GM12878 (cell line): ENCODE results near the gene CCDC138. TPM values are rescaled to one million over a fixed set of nuclear protein-coding genes. Genes with fewer than 3 reads are reported as not detected.

Experiments used
- ATAC-seq: fragments of 200-7000 bp; cut with Tn5 transposase; 3 replicates; pipeline ENCODE4 v1.9.1; 2020; ENCODE audit warnings: mild to moderate bottlenecking, moderate library complexity
- BruUV-seq: library from RNA; stranded (reverse); fragments of 400-500 nt; replicated peaks from 2 replicates; lab custom pipeline; 2021; lab: Mats Ljungman, UMichigan
- CTCF ChIA-PET: fragments of 300-600 bp; sonication (Branson Sonifier 250); formaldehyde crosslinking; extraction: SDS; loops from one replicate; lab custom pipeline; 2021; ENCODE audit warnings: inconsistent platforms; lab: Yijun Ruan, JAX
- POLR2A ChIA-PET: fragments of 350-600 bp; formaldehyde crosslinking; extraction: SDS; loops from one replicate; lab custom pipeline; 2021; ENCODE audit warnings: inconsistent platforms; lab: Charles Lee
- RAD21 ChIA-PET: fragments of 300-600 bp; sonication (Branson Sonifier 250); formaldehyde crosslinking; loops from one replicate; lab custom pipeline; 2023; ENCODE audit warnings: antibody characterized with exemption; ENCODE audit not compliant: unreplicated experiment; lab: Charles Lee
- SMC1A ChIA-PET: fragments of 300-600 bp; sonication (Branson Sonifier 250); formaldehyde crosslinking; loops from one replicate; lab custom pipeline; 2023; ENCODE audit not compliant: unreplicated experiment, uncharacterized antibody; lab: Charles Lee
- DNase-seq: peaks from one replicate; pipeline ENCODE4 v3.0.0-alpha.2; 2011; ENCODE audit warnings: low read depth, low spot score
- FAIRE-seq: peaks from 3 replicates; lab custom pipeline; 2011; peaks lifted over from hg19 to GRCh38; lab: Jason Lieb, UNC
- H2AFZ ChIP-seq: 2 replicates; pipeline ENCODE4 v1.6.0; 2011; ENCODE audit warnings: low read depth, low read length, control low read depth; ENCODE audit not compliant: control insufficient read depth
- H3K27ac ChIP-seq: 2 replicates; pipeline ENCODE4 v1.5.1; 2011; ENCODE audit warnings: control low read depth; ENCODE audit not compliant: control insufficient read depth, insufficient read depth
- H3K27me3 ChIP-seq, 2 experiments: replicated peaks in 1 of 2; 2 replicates each; pipeline versions ENCODE4 v1.6.0 to v1.6.1; 2011; ENCODE audit warnings: low read length in 1 of 2; ENCODE audit not compliant: control insufficient read depth in 2 of 2, insufficient read depth in 2 of 2
- H3K36me3 ChIP-seq, 2 experiments: 2 replicates each; pipeline ENCODE4 v1.5.1; 2011; ENCODE audit warnings: low read length in 1 of 2; ENCODE audit not compliant: control insufficient read depth in 2 of 2, insufficient read depth in 2 of 2
- H3K4me1 ChIP-seq: 2 replicates; pipeline ENCODE4 v1.6.1; 2011; ENCODE audit warnings: mild to moderate bottlenecking, low read length, moderate library complexity, mixed read lengths; ENCODE audit not compliant: control insufficient read depth, insufficient read depth
- H3K4me2 ChIP-seq: 2 replicates; pipeline ENCODE4 v1.6.0; 2011; ENCODE audit warnings: control low read depth; ENCODE audit not compliant: control insufficient read depth, insufficient read depth
- H3K4me3 ChIP-seq: fragments of 200-600 bp; sonication (generic); 2 replicates; pipeline ENCODE4 v1.5.1; 2016
- H3K79me2 ChIP-seq: 2 replicates; pipeline ENCODE4 v1.6.0; 2011; ENCODE audit warnings: low read length; ENCODE audit not compliant: control insufficient read depth, insufficient read depth
- H3K9ac ChIP-seq: 2 replicates; pipeline ENCODE4 v1.8.0; 2011; ENCODE audit warnings: low read length, control low read depth, mixed read lengths; ENCODE audit not compliant: control insufficient read depth, insufficient read depth
- H3K9me3 ChIP-seq: replicated peaks from 3 replicates; pipeline ENCODE4 v1.5.1; 2011; ENCODE audit warnings: mild to moderate bottlenecking, low read length; ENCODE audit not compliant: control insufficient read depth, insufficient read depth
- H4K20me1 ChIP-seq: 2 replicates; pipeline ENCODE4 v1.6.0; 2011; ENCODE audit not compliant: control insufficient read depth, insufficient read depth
- BMI1 ChIP-seq: fragments of 450-650 bp; IDR thresholded peaks from 2 replicates; pipeline ENCODE4 v1.6.1; 2016; ENCODE audit warnings: mild to moderate bottlenecking, moderate library complexity, borderline replicate concordance
- BRCA1 ChIP-seq: IDR thresholded peaks from 2 replicates; pipeline ENCODE4 v1.6.1; 2011; ENCODE audit warnings: low read depth, low read length, improper control_type of control experiment
- DPF2 ChIP-seq: fragments of 450-650 bp; IDR thresholded peaks from 2 replicates; pipeline ENCODE4 v1.6.1; 2017; ENCODE audit warnings: mild to moderate bottlenecking
- PAX8 ChIP-seq: fragments of 450-650 bp; IDR thresholded peaks from 2 replicates; pipeline ENCODE4 v1.6.1; 2017; ENCODE audit warnings: mild to moderate bottlenecking, moderate library complexity
- SMAD1 ChIP-seq: fragments of 450-650 bp; IDR thresholded peaks from 2 replicates; pipeline ENCODE4 v1.6.1; 2018; ENCODE audit warnings: mild to moderate bottlenecking, low read depth; ENCODE audit not compliant: partially characterized antibody
- YY1 ChIP-seq: IDR thresholded peaks from 2 replicates; pipeline ENCODE4 v1.6.1; 2011; ENCODE audit warnings: low read depth, mild to moderate bottlenecking, low read length
- ZBED1 ChIP-seq: IDR thresholded peaks from 2 replicates; pipeline ENCODE4 v1.6.1; 2016; ENCODE audit warnings: borderline replicate concordance
- WGBS: methylation state at CpG from one replicate; pipeline ENCODE4 v1.1.6; 2016; ENCODE audit warnings: low lambda C conversion rate; ENCODE audit not compliant: insufficient replicate concordance, insufficient coverage; ENCODE audit errors: missing lambda C conversion rate; 5-methylcytosine and 5-hydroxymethylcytosine counted together
- in situ Hi-C: fragments of 300-500 bp; cut with MboI; formaldehyde crosslinking; loops from 9 replicates; pipeline ENCODE4 v1.14.3; 2018; ENCODE audit warnings: mixed read lengths
- intact Hi-C: fragments of 100-400 bp; cut with micrococcal nuclease; formaldehyde crosslinking; loops from one replicate; pipeline ENCODE4 v1.14.2; 2022; ENCODE audit not compliant: unreplicated experiment
- polyA plus RNA-seq, 11 experiments: library from polyadenylated mRNA; depleted of rRNA in 4 of 11; unstranded in 6 of 11; stranded (reverse) in 5 of 11; fragments of >200 nt; fragmentation: Nextera tagmentation in 4 of 11; fragmentation: Illumina TruSeq in 1 of 11; extraction: Ambion mirVana in 4 of 11; extraction: Trizol in 1 of 11; gene quantifications; 1 replicate in 1 of 11; 2 replicates in 10 of 11; pipeline versions ENCODE4 v1.2.1 to v1.2.3, GENCODE V29; 2011 to 2016; ENCODE audit warnings: inconsistent platforms in 2 of 11, missing spikeins in 2 of 11, low read depth in 1 of 11
- total RNA-seq, 4 experiments: library from RNA; depleted of rRNA in 3 of 4; stranded (reverse); fragments of >200 nt in 3 of 4; fragmentation: Illumina TruSeq in 1 of 4; extraction: Trizol in 1 of 4; gene quantifications; 2 replicates each; pipeline versions ENCODE4 v1.2.1 to v1.2.3, GENCODE V29; 2013 to 2021
- TF ChIP-seq, protein P1 (sequence below): fragments of 450-650 bp; IDR thresholded peaks from 2 replicates; pipeline ENCODE4 v1.6.1; 2018; ENCODE audit warnings: borderline replicate concordance, mild to moderate bottlenecking; ENCODE audit not compliant: partially characterized antibody
- TF ChIP-seq, protein P2 (sequence below): fragments of 450-650 bp; IDR thresholded peaks from 2 replicates; pipeline ENCODE4 v1.6.1; 2017; ENCODE audit warnings: antibody characterized with exemption, mild to moderate bottlenecking, moderate library complexity
- TF ChIP-seq, protein P3 (sequence below): fragments of 450-650 bp; IDR thresholded peaks from 2 replicates; pipeline ENCODE4 v1.6.1; 2018; ENCODE audit warnings: mild to moderate bottlenecking, low read depth, moderate library complexity; ENCODE audit not compliant: partially characterized antibody

Gene CCDC138
- total and polyA plus RNA-seq, 10 of the 15 experiments (the other 5 are each of a cell fraction or from before 2014, with no cell fraction given): 7.9 to 19.4 (median 13.0) TPM

DNA sequence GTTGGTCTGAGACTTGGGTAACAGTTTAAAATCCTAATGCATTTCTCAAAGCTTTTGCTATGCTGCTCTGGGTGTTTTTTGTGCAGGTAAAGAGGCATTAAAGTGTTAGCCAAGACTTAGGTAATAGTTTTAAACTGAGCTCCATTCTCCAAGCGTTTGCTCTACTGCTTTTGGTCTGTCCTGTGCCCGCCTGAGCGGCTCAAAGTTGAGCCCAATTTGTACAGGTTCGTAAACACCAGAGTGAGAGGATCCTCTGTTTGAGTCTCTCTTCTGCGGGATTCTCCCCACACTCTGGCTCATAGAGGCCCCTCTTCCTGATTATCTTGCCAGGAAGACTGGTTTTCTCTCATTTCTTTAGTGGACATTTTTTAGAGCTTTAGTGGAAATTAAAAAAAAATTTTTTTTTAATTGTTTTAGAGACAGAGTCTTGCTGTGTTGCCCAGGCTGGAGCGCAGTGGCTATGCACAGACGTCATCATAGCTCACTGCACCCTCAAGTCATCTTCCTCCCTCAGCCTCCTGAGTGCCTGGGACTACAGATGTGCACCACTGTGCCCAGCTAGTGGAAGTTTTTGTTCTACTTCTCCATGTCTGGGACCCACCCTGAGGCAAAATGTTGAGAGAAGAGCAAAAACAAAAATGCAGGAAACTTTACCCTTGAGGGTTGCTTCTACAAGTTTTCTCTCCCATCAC is 16.6 kb downstream of the CCDC138 start:
- ChIA-PET POLR2A (no interaction called here), RAD21 (no interaction called here), CTCF (interaction anchor here (1.0 kb wide), 1 partner anchor 13 kb away, joined by 3 read pairs; no protein-coding TSS in a partner anchor), SMC1A (interaction anchor here (0.6 to 1.4 kb wide), 3 partner anchors 13 to 167 kb away, joined by 3 to 5 read pairs (median 3); no protein-coding TSS in a partner anchor)
- Histone ChIP-seq H3K4me2 (no peak overlapping the region), H3K27ac (no peak overlapping the region), H3K79me2 (no peaks in the 10 kb centered on the region), H3K27me3 (no peaks in the 10 kb centered on the region), H3K9ac (no peak overlapping the region), H4K20me1 (no peaks in the 10 kb centered on the region), H2AFZ (no peak overlapping the region), H3K9me3 (no peaks in the 10 kb centered on the region), H3K4me1 (no peaks in the 10 kb centered on the region), H3K36me3 (peaks cover 0 to 8% of the 10 kb centered on the region in 2 experiments; a peak in 3 of 4 replicates), H3K4me3 (no peak overlapping the region)
- FAIRE-seq: no peak
- in situ Hi-C loops (no loop called here), intact Hi-C loops (no loop called here)
- ATAC-seq: no peak
- no TSS peak for BruUV-seq
- DNase-seq: no peak
- 93% methylated on average over 7 of the region's 7 CpGs for WGBS
- TF ChIP-seq DPF2 (no peak), YY1 (no peak), SMAD1 (no peak), PAX8 (no peak), BMI1 (no peak), BRCA1 (no peak), ZBED1 (no peak)
- TF ChIP-seq, protein P1, sequence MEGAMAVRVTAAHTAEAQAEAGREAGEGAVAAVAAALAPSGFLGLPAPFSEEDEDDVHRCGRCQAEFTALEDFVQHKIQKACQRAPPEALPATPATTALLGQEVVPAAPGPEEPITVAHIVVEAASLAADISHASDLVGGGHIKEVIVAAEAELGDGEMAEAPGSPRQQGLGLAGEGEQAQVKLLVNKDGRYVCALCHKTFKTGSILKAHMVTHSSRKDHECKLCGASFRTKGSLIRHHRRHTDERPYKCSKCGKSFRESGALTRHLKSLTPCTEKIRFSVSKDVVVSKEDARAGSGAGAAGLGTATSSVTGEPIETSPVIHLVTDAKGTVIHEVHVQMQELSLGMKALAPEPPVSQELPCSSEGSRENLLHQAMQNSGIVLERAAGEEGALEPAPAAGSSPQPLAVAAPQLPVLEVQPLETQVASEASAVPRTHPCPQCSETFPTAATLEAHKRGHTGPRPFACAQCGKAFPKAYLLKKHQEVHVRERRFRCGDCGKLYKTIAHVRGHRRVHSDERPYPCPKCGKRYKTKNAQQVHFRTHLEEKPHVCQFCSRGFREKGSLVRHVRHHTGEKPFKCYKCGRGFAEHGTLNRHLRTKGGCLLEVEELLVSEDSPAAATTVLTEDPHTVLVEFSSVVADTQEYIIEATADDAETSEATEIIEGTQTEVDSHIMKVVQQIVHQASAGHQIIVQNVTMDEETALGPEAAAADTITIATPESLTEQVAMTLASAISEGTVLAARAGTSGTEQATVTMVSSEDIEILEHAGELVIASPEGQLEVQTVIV: no peak
- TF ChIP-seq, protein P2, sequence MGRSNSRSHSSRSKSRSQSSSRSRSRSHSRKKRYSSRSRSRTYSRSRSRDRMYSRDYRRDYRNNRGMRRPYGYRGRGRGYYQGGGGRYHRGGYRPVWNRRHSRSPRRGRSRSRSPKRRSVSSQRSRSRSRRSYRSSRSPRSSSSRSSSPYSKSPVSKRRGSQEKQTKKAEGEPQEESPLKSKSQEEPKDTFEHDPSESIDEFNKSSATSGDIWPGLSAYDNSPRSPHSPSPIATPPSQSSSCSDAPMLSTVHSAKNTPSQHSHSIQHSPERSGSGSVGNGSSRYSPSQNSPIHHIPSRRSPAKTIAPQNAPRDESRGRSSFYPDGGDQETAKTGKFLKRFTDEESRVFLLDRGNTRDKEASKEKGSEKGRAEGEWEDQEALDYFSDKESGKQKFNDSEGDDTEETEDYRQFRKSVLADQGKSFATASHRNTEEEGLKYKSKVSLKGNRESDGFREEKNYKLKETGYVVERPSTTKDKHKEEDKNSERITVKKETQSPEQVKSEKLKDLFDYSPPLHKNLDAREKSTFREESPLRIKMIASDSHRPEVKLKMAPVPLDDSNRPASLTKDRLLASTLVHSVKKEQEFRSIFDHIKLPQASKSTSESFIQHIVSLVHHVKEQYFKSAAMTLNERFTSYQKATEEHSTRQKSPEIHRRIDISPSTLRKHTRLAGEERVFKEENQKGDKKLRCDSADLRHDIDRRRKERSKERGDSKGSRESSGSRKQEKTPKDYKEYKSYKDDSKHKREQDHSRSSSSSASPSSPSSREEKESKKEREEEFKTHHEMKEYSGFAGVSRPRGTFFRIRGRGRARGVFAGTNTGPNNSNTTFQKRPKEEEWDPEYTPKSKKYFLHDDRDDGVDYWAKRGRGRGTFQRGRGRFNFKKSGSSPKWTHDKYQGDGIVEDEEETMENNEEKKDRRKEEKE: no peak
- TF ChIP-seq, protein P3, sequence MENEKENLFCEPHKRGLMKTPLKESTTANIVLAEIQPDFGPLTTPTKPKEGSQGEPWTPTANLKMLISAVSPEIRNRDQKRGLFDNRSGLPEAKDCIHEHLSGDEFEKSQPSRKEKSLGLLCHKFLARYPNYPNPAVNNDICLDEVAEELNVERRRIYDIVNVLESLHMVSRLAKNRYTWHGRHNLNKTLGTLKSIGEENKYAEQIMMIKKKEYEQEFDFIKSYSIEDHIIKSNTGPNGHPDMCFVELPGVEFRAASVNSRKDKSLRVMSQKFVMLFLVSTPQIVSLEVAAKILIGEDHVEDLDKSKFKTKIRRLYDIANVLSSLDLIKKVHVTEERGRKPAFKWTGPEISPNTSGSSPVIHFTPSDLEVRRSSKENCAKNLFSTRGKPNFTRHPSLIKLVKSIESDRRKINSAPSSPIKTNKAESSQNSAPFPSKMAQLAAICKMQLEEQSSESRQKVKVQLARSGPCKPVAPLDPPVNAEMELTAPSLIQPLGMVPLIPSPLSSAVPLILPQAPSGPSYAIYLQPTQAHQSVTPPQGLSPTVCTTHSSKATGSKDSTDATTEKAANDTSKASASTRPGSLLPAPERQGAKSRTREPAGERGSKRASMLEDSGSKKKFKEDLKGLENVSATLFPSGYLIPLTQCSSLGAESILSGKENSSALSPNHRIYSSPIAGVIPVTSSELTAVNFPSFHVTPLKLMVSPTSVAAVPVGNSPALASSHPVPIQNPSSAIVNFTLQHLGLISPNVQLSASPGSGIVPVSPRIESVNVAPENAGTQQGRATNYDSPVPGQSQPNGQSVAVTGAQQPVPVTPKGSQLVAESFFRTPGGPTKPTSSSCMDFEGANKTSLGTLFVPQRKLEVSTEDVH: no peak
